GM19452 (cell line): ENCODE measurements around the gene UQCRC1.

Source experiments
- ATAC-seq: cut with Tn5 transposase; IDR thresholded peaks from one replicate; pipeline ENCODE4 v1.9.1; 2021; ENCODE audit not compliant: unreplicated experiment

The UQCRC1 gene

GRCh38 chr3:48573973-48574585, 35.4 kb downstream of the UQCRC1 start:
- ATAC-seq, result no peak

- ATAC-seq, result no peak
Observed at GRCh38 chr3:48572517-48572916, 36.9 kb downstream of the UQCRC1 start.

- no peak for ATAC-seq
Observed at GRCh38 chr3:48571938-48572337, 37.5 kb downstream of the UQCRC1 start.

- no peak for ATAC-seq
Observed at GRCh38 chr3:48569808-48570450, 39.5 kb downstream of the UQCRC1 start.

- no peak for ATAC-seq
Observed at GRCh38 chr3:48569400-48569799, 40.0 kb downstream of the UQCRC1 start.

GRCh38 chr3:48568476-48568875, 41.0 kb downstream of the UQCRC1 start:
- no peak for ATAC-seq

GRCh38 chr3:48567500-48567899, 41.9 kb downstream of the UQCRC1 start:
- no peak for ATAC-seq

- ATAC-seq, result no peak
Observed at GRCh38 chr3:48567090-48567489, 42.4 kb downstream of the UQCRC1 start.

- no peak for ATAC-seq
Observed at GRCh38 chr3:48566401-48566760, 43.1 kb downstream of the UQCRC1 start.

- ATAC-seq, result no peak
Observed at GRCh38 chr3:48565591-48566400, 43.6 kb downstream of the UQCRC1 start.

- ATAC-seq, result no peak
Observed at GRCh38 chr3:48565186-48565585, 44.3 kb downstream of the UQCRC1 start.

GRCh38 chr3:48564667-48565066, 44.8 kb downstream of the UQCRC1 start:
- no peak for ATAC-seq

GRCh38 chr3:48564022-48564421, 45.4 kb downstream of the UQCRC1 start:
- ATAC-seq, result no peak

- ATAC-seq, result no peak
Observed at GRCh38 chr3:48563382-48563918, 46.0 kb downstream of the UQCRC1 start, which contains the start of gene UCN2. Gene UCN2, minus strand, starts transcription at chr3:48563781. Its CDS starts 657 bp downstream, at chr3:48563124.

- no peak for ATAC-seq
Observed at GRCh38 chr3:48562367-48563095, 46.9 kb downstream of the UQCRC1 start.

GRCh38 chr3:48561045-48561736, 48.3 kb downstream of the UQCRC1 start:
- no peak for ATAC-seq

- ATAC-seq, result no peak
Observed at GRCh38 chr3:48560648-48561018, 48.8 kb downstream of the UQCRC1 start.

GRCh38 chr3:48558493-48559134, 50.8 kb downstream of the UQCRC1 start:
- no peak for ATAC-seq

GRCh38 chr3:48556796-48557626, 52.4 kb downstream of the UQCRC1 start, which contains the start of gene PFKFB4:
Gene PFKFB4, minus strand, starts transcription at chr3:48556803. Its CDS starts 26 bp downstream, at chr3:48556777.
- peak; percentile 79 for ATAC-seq
